Stimulated activated CD8-positive, alpha-beta memory T cell treated with anti-CD3 and anti-CD28 coated beads, Interleukin-12 subunit alpha, Interleukin-12 subunit beta, amount 100 ng/mL, for 24 hours (primary cell): ENCODE measurements around the gene PRRC2B.
A peak's percentile ranks its signal among the peaks of the same experiment; 100 is the strongest.

Experiments
- DNase-seq: peaks from one replicate; pipeline ENCODE4 v3.0.0-alpha.2; 2020; ENCODE audit errors: extremely low read depth

The PRRC2B gene

DNA sequence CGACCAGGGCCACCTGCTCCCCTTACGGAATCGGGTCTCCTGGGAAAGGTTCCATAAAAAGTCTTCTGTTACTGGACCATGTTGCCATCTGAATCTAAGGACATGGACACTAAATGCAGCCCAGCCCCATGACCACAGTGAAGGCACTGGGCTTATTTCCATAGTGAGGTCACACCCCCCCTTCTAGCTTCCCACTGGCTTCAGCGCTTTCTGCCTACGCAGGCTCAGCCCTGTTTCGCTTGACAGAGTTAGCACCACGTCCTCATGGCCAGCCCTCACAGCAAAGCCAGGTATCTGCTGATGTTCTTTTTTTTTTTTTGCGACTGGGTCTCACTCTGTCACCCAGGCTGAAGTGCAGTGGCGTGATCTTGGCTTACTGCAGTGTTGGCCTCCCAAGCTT lies 123.0 kb downstream of the PRRC2B start:
- no peak for DNase-seq

DNA sequence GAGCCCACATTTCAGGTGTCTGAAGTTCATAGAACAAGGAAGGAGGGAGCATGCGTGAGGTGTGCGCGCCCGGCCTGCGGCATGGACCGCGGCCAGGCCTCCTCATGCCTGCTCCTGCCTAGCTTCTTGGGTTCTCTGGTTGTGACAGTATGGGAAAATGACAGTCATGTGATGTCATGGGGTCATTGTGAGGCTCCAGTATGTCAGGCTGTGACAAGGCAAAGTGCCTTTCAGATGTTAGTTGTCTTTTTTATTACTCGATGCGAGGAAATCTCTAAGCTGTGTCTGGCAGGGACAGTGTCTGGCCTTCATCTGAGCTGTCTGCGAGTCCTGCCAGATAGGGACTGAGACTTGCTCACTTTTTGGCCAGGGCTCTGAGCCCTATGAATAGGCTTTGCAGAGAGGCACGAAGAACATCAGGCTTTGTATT lies 123.9 kb downstream of the PRRC2B start:
- DNase-seq = no peak

DNA sequence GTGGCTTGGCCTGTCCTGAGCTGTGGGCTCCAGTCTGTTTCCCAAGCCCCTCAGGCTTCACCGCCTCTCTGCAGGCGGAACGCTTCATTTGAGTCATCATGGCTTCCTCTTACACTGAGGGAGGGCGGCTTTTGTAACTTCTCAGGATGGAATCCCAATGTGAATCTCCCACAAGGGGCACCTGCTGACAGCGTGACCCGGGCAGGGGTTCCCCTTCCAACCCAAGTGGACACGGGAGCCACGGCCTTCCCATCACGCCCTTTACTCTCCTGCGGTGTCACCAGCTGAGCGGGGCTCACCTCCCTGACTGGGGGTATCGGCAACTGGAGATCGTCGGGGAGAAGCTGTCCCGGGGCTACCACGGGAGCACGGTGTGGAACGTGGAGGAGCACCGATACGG lies 124.7 kb downstream of the PRRC2B start:
- no peak for DNase-seq

DNA sequence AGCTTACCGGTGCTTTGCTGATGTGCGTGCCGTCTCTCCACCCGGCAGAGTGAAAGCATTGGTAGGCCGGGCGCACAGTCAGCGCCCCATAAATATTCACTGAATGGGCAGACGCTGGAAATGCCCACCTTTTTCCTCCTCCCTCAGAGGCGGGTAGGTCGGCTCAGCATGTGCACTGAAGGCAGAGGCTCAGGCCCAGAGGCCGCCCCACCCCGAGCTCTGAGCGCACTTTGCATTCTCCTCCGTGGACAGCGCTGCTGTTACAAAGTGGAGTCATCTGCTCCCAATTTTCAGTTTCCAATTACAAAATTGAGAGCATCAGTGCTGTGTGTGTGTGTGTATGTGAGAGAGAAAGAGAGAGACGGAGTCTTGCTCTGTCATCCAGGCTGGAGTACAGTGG lies 126.6 kb downstream of the PRRC2B start:
- no peak for DNase-seq

DNA sequence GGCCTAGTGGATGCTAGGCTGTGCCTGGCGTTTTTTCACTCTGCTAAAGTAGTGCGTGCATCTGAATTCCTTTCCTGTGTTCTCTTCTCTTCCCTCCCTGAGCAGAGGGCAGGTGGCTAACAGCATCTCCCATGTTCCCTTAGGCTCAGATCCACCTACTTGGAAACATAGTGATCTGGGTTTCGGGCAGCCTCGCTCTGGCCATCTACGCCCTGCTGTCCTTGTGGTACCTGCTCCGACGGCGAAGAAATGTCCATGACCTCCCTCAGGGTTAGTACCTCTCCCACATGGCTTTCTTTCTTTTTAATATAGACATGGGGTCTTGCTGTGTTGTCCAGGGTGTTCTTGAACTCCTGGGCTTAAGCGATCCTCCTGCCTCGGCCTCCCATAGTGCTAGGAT lies 127.3 kb downstream of the PRRC2B start:
- DNase-seq = no peak

DNA sequence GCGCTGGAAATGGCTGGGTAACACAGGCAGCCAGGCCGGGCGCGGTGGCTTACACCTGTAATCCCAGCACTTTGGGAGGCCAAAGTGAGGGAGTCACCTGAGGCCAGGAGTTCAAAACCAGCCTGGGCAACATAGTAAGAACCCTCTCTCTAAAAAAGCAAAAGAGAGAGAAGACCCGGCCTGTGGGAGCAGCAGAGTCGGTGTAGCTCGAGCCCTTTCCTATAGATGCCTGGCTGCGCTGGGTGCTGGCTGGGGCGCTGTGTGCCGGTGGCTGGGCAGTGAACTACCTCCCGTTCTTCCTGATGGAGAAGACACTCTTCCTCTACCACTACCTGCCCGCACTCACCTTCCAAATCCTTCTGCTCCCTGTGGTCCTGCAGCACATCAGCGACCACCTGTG lies 127.9 kb downstream of the PRRC2B start:
- no peak for DNase-seq

DNA sequence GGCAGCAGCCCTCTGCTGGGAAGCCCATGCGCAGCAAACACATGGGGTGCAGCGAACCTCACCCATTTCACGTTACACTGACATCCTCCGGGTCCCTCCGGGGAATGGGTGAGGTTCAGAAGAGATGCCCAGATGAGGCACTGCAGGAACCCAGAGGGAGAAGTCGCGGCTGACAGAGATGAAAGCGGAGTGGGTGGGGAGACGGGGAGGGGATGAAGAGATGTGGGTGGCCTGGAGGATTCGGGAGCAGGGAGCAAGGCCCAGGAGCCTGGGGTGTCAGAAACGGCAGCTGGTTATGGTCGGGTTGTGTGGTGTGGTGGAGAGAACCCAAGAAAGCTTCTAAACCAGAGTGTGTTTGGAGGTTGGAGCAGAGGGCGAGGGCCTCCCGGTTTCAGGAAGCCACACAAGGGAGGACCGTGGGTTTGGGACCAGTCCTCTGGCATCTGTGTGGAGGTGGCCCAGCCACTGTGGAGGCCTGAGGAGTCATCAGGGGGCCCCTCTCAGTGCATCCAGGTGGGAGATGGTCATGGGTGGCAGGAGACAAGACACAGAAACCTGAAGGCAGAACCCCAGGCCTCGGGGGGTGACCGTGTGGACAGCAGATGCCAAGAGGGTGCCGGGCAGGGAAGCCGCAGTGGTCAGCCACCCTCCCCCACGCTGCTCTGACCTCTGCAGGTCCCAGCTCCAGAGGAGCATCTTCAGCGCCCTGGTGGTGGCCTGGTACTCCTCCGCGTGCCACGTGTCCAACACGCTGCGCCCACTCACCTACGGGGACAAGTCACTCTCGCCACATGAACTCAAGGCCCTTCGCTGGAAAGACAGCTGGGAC lies 128.6 kb downstream of the PRRC2B start:
- no peak for DNase-seq

DNA sequence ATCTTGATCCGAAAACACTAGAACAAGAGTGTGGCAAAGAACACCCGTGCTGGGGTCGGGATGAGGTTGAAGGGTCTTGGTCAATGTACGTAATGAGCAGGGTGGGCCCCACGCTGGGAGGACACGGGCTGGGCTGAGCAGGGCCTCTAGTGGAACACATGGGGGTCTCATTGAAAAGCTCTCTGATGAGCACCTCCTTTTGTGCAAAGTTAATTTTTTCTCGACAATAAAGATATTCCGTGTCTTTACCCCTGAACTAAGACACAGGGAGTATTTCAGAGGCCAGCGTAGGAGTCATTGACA lies 129.2 kb downstream of the PRRC2B start:
- DNase-seq = no peak

DNA sequence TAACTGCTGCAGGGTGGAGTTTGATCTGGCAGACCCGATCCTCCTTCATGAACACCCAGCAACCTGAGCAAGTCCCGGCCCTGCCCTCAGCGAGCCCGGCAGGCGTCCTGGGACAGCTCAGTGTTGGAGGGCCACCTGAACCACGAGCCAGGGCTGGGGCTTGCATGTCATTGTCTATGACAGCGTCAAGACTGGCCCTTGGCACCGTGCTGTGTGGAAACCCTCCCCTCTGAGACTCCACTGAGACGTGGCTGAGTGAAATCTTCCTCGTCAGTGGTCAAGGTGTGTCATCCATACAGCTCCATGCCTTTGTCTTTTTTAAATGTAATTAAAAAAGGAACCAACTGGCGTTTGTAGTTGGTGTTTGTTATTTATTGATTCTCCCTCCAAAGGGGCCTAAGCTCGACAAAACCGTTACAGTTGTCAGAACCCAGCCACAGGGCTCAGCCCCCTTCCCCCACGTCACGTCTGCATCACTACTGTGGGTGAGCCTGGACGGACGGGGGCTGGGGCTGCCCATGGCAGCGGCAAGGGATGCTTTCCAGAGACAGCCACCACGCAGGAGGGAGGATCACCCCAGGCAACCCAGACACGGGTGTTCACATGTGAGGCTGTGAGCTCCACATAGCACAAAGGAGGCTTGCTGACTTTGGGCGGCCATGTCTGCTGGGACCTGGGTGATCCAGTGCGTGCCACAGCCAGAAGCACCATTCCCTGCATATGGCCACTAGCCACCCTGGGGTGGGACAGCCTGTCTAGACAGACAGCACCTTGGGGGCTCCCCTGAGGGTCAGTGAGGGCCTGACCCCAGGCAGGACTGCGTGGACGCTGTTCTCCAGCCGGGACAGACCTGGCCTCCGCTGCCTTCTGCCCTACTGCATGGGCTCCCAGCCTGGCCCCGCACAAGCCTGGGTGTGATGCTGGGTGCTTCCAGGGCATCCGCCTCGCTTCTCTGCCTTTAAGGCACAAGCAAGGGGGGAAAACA lies 129.9 kb downstream of the PRRC2B start:
- DNase-seq = no peak

DNA sequence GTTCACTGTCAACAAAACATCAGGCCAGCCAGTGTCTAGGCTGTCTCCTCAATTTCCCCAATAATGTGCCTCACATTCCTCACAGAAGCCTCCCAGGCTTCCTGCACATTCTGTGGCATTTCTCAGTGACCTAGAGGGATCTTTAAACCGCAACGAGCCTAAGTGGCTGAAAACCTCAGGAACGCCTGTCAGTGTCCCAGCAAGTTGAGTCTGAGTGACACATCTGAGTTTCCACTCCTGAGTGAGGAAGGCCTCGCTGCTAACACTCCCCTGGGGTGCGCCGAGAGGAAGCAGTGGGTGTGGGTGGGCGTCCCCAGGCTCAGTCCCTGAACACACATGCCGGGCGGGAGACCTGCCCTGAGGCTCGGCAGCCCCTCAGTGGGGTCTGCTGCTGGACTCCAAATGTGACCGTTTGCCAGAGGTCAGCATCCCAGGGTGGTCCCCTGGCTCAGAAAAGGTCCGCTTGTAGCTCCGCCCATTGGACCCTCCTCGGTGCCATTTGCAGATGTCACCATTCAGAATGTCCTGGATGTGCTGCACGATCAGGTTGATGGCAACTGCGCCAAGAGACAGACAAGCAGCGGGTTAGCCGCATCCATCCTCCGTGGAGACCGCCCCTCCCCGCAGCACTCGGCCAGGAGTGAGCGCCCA lies 130.9 kb downstream of the PRRC2B start:
- no peak for DNase-seq

DNA sequence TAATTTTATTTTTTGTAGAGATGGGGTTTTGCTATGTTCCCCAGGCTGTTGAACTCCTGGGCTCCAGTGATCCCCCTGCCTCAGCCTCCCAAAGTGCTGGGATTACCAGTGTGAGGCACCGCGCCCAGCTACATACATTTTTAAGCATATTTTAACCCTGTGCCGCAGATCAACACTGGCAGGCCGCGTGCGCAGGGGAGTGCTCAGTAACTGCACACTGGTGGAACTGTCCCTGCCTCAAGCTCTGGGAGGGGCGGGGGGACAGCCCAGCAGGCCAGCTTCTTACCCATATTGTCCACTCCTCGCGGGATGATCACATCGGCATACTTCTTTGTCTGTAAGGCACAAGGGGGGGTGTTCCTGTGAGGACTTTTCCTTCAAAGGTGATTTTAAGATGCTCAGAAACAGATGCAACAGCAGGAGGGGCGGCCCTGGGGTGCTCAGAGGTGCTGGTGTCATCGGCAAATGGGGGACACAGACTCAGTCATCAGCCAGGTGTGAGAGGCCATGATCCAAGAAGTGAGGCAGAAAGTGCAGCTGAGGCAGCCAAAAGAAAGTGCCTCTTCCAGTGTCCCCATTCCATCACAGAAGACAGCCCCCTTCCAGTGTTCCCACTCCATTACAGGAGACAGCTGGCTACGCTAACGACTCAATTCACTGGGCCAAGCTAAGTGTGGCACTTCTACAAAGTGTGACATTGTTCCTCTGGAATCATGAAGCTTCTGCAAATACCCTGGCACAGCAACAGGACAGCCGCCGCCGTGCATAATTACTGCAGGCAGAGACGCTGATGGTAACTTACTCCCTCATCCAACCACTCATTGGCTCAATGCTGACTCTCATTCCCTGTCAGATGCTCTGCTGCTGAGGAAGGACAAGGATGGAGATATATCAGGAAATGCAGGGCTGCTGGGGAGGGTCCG lies 132.0 kb downstream of the PRRC2B start:
- no peak for DNase-seq

DNA sequence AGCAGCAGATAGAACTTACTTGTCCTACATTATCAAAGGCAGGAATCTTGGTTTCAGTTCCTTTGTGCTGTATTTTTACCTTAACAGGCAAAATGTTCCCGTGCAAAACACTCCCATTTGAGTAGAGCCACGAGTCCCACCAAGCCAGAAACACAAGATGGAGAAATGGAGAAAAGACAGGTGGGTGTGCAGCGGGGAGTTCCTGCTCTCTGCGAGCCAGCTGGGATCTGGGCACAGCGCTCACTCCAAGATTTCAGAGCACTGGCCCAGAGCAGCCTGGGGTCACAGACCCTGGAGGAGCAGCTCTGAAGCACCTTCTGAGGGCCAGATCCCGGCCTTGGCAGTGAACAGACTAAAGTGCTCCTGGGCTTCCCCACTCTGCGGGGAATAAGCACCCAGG lies 134.3 kb downstream of the PRRC2B start:
- no peak for DNase-seq

DNA sequence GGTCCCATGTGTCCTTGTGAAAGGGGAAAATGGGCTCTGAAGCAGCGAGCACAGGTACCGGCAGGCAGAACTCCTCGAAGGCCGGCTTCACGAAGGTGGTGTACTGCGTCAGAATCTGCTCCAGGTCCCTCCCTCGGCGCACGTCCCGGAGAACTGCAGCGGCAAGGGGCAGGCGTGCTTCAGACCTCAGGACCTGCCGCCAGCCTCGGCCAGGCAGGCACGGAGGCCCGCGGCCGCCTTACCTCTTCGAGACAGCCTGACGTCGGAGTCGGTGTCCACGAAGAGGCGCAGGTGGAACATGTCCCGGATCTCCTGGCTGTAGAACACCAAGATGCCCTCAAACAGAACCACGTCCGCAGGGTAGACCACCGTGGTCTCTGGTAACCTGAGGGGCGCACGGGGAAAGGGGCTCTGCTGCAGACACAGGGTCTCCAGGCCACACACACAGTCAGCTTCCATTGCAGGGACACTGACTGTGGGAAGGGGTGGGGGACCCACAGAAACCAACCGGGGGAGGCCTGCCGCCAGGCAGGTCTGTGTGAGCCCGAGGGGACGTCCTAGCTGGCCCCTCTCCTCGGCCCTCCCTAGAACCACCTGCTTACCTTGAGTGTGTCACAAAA lies 135.1 kb downstream of the PRRC2B start:
- no peak for DNase-seq

DNA sequence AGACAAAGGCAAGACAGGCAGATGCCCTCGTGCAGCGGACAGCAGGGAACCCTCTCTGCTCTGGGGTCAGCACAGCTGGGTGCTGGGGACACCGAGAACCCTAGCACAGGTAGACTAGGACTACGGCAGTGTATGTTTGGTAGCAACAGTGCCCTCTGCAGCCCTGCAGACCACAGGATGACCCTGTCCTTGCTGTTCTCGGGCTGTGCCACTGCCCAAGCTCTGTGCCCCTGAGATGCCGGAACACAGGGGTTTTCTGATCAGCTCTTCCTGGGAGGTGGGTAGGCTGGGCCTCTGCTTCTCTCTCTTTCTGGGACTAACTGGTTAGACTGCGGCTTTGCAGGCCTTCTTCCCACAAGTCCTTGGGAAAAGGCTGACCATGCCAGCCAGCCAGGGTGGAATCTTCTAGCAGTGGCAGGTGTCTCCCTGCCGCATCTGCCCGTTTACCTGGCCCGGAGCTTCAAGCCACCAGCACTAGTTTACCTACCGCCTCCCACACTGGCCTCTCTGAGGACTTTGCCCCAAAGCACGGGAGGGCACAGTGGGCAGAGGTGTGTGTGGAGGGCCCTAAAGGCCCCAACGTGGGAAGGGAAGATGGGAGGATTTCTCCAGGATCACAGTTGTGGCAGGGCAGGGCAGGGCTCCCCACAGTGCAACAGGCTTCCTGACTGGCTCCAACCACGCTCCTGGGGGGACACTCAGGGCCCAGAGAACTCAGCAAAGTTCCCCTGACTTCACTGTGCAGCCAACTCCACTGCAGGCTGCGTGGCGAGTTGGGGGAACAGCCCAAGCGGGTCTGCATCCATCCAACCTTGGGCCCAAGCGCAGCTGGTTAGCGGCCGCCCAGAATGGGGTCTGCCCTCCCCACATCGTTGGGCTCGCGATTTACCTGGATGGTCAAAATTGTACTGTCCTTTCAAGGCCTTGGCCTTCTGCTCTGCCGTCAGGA lies 136.0 kb downstream of the PRRC2B start:
- no peak for DNase-seq

DNA sequence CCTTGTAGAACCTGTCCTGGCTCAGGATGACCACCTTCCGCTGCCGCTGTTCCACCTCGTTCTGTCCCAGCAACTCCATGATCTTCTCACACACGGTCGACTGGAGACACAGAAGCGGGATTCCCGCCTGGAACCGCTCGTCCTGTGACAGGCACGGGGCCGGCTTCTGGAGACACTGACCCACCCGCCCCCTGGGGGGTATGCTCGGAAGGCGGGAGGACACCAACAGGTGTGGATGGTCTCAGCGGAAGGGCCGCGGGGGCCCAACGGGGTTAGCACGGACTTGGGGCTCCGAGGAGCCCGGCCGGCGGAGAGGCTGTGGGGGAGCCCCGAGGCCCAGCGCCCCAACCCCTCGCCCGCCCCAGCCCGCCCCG lies 136.6 kb downstream of the PRRC2B start:
- no peak for DNase-seq

DNA sequence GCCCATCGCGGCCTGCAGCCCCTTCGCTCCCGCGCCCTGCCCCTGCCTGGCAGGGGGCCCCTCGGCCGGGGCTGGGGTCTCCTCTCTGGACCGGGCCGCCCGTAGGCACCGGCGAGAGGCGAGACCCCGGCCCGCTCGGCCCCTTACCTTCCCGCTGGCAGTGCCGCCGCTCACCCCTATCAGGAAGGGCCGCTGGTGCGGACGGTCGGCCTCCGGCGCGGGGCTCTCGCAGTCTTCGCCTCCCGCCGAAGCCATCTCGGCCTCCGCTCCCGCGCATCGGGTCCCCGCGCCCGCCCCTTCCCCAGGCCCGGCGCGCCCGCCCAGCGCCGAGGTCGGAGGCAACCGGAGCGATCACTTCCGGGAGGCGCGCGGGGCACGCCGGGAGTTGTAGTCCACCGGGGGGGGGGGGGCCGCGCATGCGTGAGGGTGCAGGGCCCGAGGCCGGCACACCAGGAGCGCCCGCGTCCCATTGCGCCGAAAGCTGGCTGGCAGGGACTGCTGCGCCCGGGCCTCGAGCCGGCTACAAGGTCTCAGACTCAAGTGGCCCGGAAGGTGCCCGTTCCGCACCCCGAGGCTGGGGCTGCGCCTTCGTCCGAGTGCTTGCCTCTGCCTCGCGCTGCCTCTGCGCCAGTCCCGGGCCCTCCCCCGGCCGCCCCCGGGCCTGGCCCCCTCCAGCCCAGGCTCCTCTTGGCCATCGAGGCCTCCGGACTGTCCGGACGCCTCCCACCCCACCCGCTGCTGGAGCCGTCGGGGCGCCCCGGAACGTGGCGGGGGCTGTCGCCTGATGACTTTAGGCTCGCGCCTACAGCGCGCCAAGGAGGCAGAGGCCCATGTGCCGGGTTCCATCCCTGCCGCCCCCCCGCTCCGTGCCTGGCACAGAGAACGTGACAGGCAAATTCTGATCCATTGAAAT lies 137.3 kb downstream of the PRRC2B start, which contains the start of gene UCK1:
Gene UCK1, minus strand, starts transcription at position 344 of the 913 bp plus-strand sequence. Its CDS starts 89 bp downstream, at position 255.
- DNase-seq = peak; percentile 40

DNA sequence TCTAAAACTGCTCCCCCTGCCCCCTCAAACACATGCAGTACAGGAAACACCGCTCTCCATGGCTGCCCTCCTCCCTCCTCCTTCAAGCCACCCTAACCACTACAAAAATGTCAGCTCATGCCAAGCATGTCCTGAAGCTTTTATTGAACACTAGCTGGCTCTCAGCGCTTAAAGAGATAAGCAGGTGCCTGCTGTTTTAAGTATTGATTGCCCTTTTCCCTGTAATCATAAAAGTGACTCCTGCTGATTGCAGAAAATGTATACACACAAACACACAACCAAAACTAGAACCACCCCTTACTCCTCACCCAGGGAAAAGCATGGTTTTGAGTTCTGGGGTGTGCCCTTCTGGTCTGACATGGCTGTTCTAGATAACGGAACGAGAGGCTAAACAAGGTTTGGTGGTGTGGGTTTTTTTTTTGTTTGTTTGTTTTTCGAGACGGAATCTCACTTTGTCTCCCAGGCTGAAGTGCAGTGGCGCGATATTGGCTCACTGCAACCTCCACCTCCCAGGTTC lies 140.9 kb downstream of the PRRC2B start:
- no peak for DNase-seq

DNA sequence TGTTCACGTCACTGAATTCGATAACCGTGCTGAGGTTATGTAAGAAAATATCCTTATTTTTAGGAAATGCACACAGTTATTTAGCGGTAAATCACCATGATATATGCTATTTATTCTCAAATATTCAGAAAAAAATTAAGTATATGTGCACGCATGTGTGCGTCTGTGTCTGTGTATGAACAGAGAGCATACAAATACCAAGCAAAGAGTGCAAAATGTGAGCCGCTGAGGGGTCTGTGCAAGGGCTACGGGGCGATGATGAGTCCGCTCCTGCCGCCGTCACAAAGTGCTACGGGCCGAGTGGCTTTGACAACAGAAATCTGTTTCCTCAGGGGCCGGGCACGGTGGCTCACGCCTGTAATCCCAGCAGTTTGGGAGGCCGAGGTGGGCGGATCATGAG lies 144.1 kb downstream of the PRRC2B start:
- no peak for DNase-seq
